Measurements from ENCODE around the gene MALRD1. TPM values are rescaled to one million over a fixed set of nuclear protein-coding genes. Genes with fewer than 3 reads are reported as not detected.

MALRD1 gene
- total RNA-seq, result not detected in 2 replicates
- polyA plus RNA-seq (2012), result not detected

DNA sequence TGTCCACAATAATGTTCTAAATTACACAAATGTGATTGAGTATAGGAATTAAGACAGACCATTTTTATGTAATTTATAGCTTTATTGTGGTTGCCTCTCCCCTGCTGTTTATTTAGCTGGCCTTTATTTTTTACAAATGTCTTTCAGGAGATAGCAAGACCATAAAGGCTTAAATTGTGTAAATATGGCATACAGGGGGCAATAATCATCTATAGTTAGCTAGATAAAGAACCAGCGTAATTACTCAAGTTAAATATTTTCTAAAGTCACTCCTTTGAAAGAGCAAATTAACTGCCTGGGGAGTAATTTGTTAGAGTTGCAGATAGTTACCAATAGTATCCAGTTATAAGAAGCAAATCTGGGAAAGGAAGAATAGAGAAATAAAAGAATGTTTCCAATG, at the start of gene MALRD1:
MALRD1 (plus strand) TSS at position 313 of the 400 bp plus-strand sequence. CDS start 138 bp downstream, outside the sequence.
- DNase-seq (ENCODE audit: low read depth), result no peak

DNA sequence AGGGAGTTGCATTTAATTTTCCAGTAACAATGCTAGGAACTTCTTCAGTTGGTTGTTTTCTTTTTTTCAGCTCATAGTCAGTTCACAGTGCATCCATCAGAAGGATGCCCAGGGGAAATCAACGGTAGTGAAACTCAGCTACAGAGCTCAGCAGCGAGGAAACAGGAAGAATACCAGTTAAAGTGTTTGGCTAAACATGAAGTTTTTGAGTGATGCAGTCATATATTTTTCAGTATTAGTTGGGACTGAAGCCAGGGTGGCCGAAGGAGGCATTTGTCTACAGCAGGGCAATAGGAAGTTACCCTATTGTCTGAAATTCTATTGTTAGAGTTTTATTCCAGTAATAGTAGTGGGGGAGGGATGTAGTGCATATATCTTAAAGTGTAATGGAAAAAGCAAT, 45.3 kb upstream of the MALRD1 start:
- DNase-seq (ENCODE audit: low read depth), result no peak

DNA sequence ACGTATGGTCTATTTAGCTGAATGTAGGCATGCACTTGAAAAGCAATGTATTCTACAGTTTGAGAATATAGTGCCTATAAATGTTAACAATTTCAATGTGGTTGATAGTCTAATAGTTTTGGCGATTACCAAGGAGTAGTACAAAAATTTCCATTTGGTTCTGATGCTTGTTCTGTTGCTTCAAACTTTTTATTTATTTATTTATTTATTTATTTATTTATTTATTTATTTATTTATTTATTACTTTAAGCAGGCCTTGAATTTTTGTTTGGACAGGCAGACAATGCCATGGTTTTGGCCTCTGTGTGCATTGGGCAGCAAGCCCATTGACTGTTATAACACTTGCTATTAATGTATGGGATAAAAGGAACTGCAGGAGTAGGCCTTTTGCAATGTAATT, 36.5 kb upstream of the MALRD1 start:
- no peak for DNase-seq (ENCODE audit: low read depth)

DNA sequence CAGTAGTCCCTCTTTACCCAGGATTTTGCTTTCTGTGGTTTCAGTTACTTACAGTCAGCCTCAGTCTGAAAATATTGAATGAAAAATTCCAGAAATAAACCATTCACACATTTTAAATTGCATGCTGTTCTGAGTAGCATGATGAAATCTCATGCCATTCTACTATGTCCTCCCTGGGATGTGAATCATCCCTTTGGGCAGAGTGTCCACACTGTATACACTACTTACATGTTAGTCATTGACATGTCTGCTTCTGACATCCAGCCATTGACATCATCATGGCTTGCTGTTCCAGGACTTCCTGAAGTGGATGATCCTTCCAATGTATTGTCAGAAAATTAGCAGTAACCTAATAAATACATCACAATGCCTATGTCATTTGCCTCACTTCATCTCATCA, 34.6 kb upstream of the MALRD1 start:
- no peak for DNase-seq (ENCODE audit: low read depth)

DNA sequence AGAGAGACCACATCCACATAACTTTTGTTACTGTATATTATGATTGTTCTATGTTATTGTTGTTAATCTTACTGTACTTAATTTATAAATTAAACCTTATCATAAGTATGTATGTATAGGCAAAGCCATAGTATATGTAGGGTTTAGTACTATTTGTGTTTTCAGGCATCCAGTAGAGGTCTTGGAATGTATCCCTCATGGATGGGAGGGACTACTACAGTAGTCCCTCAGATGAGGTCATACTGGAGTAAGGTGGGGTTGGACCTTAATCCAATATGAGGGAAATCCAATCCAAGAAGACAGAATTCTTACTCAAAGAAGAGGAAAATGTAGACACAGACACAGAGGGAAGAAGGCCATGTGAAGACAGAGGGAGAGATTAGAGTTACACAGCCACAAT, 34.1 kb upstream of the MALRD1 start:
- no peak for DNase-seq (ENCODE audit: low read depth)

DNA sequence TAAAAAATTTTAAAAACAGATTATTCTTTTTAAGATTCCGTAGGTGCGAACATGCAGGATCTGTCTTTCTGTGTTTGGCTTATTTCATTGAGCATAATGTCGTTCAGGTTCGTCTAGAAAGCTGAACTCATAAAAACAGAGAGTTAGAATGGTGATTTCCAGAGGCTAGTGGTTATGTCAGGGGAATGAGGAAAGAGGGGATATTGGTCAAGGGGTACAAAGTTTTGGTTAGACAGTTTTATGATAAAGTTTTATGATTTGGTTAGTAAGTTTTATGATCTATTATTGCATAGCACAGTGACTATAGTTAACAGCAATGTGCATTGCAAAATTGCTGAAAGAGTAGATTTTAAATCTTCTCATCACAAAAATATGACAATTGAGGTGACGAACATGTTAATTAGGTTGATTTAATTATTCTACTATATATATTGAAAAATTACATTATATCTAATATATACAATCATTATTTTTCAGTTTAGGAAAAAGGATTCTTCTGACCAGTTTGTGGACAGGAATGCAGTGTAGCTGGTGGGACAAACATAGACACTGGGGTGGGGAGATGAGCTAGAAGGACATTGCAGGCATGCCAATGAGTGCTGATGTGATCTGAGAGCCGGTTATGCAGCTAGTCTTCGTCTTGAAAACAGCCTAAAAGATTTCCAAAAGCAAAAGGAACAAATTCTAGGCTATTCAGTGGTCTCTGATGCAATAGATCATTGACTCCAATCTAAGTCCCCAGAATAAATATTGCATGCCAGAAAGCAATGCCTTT, 31.3 kb upstream of the MALRD1 start:
- DNase-seq (ENCODE audit: low read depth), result no peak

DNA sequence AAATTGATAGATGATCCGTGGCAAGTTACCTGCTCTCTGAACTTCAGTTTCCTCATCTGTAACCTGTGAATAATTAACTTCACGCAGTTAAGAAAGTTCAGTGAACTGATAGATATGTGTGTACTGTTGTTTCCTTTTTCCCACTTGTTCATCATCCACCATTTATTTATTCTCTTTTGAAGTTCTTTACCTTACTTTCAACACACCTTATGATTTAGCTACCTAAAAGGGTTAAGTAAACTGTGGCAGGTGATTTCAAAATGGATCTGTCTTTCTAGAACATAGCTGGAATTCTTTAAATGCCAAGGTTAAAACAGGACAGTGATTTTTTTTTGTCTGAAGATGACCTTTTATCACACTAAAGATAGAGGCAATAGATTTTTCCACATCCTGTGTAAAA, 27.4 kb upstream of the MALRD1 start:
- DNase-seq (ENCODE audit: low read depth), result no peak

DNA sequence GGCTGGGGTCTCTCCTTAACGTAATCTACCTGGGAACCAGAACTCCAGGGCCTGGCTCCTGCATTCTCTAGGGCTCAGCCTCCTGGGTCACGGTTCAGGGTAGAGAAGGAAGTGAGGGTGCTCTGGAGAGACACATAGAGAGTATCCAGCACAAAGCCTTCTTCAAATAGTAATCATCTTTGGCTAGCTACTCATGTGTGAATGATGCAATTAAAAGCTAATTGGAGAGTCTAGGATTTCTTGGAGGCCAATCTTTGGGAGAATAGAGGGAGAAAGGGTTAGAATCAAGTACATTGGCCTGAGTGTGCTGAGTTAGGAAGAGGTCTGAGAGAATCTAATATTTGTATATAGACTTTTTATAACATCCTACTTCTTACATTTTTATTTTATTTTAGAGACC, 24.0 kb upstream of the MALRD1 start:
- no peak for DNase-seq (ENCODE audit: low read depth)

DNA sequence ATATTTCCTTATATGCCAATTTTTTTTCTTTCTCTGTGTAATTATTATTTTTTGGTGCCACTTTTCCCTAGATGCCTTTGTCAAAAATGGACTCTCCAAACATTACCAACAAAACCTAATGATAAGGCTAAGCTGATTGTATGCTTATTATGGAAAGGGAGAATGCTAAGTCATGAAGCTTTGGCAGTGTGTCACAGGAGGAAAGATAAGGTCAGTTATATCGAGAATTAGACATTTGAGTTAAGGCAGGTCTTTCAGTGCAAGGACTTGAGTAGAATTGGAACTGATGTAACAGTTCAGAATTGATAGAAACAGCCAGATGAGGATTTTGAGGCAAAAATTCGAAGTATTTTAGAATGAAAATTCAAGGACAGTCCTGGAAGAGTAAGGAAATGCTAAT, 16.8 kb upstream of the MALRD1 start:
- no peak for DNase-seq (ENCODE audit: low read depth)

DNA sequence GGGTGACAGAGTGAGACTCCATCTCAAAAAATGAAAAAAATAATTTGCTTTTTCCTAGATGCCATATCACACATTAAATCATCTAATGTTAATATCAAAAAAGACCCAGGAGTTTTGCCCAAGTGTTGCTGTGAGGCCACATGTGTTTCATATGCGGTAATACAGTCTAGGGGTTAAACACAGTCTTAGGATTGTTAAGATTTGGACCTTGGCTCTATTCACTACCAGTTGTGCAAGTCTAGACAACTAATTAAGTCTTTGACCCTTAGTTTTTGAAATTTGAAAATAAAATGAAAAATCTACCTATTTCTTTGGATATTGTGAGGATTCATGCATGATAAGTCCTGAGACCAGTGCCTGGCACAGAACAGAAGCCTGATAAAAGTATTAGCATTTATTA, 14.9 kb upstream of the MALRD1 start:
- DNase-seq (ENCODE audit: low read depth), result no peak

DNA sequence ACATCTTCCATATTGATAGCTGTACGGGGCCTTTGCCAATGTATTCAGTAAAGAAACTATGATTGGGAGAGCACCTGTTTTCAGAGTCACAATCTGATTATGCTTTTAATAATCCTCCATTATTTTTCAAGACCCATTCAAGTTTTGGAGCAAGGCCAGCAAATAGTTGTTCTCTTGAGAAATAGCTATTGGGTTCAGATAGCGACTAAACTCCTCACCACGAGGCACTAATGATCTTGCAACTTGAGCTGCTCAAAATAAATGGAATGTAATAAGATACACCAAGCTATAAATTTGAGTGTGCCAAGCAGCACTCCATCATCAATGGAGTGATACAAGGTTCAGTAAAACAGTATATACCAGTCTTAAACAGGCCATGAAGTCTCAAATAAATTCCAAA, 7.4 kb upstream of the MALRD1 start:
- no peak for DNase-seq (ENCODE audit: low read depth)

DNA sequence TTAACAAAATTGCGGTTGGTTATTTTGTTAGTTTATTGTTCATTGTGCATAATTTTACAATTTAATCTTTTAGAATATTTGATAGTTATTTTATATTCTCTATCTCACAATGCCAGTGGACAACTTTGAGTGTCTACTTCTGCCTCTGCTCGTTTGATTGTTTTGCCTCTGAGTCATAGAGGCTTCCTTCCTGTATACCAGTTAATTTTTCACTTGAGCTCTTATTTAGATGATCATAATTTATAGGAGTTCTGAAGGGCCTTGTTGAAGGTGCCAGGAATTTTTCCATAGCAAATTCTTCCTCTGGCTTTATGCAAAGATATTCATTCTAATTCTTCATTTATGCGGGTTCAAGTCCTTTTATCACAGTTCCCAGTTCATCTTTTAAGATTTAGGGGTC, 5.2 kb upstream of the MALRD1 start:
- no peak for DNase-seq (ENCODE audit: low read depth)

DNA sequence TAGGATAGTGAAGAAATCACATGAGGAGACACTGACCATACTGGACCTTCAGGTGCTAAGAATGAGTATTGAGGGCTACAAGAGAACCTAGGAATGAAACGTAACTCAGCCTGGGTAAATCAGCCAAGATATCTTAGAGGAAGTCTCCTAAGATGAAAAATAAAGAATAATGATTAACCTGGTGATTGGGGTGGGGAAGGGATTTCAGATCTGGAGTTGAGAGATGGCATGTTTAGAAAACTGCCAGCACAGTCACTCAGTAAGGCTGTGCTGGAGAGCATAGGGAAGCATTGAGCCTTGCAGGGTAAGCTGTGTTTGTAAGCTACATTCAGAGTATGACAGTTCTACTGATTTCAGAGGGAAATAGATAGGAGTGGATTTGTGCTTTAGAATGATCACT, 1.9 kb upstream of the MALRD1 start:
- no peak for DNase-seq (ENCODE audit: low read depth)

DNA sequence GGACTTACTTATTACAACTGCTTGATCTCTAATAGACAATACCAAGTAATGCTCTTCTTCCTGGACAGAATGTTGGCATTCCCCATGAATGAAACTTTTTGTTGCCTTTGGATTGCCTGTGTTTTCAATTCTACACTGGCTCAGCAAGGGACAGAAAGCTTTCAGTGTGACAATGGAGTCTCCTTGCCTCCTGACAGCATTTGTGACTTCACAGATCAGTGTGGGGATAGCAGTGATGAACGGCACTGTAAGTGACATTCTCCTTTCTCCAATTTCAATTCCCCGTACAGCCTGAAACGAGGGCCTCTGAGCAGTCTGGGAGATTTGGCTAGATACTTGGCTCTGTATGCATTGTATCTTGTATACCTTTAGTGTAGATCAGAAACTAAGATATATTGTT, 290 bp downstream of the MALRD1 start:
- DNase-seq (ENCODE audit: low read depth), result no peak

DNA sequence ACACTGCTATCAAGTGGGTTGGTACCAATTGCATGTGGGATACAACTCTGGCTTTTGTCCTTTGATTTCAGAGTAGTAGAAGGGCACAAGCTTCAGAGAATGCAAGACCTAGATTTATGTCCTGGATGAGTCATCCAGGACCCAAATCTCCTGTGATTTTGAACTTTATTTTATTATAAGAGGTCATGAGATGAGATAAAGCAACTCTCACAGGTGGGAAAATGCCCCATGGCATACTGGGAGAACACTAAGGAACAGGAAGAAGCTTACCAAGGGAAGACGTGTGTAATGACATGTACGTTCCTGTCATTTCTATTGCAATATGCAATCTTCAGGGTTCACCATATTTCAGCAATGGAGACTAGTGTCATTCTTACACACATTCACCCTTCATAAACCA, 966 bp downstream of the MALRD1 start:
- no peak for DNase-seq (ENCODE audit: low read depth)

DNA sequence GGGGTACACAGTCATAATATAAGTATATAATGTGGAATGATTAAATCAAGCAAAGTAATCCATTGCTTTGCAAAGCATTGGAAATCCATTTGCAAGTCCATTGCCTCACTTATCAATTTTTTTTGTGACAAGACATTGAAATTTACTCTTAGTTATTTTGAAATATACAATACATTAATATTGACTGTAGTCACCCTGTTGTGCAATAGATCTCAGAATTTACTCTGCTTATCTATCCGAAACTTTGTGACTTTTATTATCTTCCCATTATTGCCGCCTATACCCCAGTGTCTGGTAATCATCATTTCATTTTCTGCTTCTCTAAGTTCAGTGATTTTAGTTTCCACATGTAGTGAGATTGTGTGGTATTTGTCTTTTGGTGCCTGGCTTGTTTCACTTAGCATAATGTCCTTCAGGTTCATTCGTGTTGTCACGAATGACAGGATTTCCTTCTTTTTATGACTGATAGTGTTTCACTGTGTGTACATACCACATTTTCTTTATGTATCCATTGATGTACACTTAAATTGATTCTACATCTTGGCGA, 5.8 kb downstream of the MALRD1 start:
- DNase-seq (ENCODE audit: low read depth), result no peak

DNA sequence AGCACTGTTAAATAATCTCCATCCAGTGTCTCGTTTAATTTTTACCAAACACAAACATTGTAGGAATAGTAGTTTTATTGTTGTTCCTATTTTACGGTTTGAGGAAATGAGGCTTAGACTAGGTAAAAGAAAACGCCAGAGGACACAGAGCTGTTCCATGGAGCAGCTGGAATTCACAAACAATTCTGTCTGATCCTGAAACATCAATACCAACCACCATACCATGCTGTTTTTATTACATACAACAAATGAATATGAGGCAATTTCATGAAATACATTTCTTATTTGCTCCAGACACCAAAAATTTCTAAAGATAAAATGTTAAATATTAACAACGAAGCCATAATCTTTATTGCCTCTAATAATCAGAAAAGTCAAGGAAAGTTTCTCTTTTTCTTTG, 9.4 kb downstream of the MALRD1 start:
- DNase-seq (ENCODE audit: low read depth), result no peak

DNA sequence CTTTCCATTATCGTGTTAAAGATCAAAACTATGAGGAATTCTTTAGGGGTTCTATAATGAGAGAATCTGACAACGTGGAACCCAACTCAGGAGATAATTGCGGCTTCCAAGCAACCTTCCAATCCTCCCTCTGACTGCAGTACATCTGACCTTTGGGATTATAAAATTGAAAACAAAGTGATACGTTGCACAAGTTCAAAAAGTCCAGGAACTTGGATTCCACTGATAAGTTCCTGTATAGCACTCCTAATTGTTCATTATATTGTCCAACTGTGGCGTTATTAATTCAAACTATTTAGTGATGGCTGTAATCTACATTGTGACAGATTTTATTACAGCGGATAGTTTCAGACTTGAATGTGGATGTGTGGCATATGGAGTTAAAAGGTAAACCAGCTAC, 15.4 kb downstream of the MALRD1 start:
- no peak for DNase-seq (ENCODE audit: low read depth)

DNA sequence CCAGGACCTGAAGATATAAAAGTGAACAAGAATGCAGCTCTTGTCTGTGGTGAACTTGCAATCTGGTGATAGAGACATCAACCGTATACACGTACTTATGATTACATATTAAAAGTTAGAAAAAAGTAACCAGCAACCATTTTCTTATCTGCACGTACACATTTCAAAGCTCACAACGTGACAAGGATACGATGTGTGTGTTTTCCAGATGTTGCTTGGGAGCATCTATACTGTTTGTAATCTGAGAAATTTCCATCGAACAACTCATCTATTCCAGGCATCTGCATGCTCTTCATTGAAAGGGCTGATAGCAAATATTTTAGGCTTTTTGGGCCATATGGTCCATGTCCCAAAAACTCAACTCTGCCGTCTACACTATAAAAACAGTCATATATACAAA, 23.3 kb downstream of the MALRD1 start:
- no peak for DNase-seq (ENCODE audit: low read depth)

DNA sequence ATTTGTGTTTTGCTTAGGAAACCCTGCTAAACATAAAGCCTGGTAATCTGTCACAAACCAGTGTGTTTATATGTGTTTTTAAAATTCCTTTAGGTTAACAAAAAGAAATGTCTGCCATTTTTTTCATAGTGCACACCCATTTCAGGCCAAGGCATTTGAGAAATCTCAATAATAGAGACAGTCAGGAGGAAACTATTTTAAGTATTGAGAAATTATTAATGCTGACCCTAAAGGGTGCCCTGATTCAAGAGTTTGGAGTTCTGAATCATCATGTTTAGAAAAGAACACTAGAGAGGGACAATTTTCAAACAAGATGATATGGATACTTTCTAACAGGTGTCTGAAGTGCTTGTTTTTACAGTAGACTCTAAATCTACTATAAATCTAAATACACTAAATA, 28.7 kb downstream of the MALRD1 start:
- DNase-seq (ENCODE audit: low read depth), result no peak

DNA sequence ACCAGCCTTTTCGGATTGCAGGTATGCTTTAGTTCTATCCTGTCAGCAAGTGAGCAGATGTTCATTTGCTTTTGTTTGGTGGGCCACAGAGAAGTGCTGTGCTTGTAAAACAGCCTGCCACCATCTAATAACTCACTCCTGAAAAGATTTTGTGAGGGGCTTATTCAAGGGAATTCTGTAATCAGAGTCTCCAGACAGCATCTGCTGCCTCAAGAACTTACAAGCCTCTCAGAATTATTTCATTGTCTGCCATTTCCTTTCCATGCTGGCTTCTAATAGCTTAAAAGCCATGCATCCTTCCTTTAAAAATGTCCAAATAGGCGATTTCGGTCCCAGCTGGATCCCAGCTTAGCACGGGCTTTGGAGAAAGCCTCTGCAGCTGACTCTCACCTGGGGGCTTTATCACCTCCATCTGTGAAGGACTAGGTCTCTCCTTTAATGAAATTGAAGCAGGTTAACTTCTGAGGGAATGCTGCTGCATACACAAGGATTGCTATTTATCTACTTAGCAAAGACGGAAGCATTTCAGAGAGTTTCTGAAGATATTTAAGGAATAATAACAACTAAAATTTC, 48.0 kb downstream of the MALRD1 start:
- DNase-seq (ENCODE audit: low read depth), result no peak

DNA sequence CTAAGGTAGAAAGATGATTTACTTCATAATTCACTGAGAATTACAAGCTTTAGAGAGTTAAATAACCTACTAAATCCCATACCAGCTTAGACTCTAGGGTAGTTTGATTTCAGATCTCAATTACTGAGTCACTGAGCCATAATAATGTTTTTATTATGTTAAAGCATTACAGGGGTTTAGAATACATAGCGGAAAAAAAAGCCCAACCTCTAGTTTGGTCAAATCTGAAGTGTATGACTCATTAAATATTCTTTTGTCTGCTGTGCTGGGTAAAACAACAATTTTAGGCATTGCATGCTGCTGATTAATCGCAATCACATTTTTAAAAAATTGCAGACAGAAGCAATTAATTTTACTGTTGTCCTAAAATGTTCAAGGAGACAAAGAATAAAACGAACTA, 48.5 kb downstream of the MALRD1 start:
- DNase-seq (ENCODE audit: low read depth), result no peak

DNA sequence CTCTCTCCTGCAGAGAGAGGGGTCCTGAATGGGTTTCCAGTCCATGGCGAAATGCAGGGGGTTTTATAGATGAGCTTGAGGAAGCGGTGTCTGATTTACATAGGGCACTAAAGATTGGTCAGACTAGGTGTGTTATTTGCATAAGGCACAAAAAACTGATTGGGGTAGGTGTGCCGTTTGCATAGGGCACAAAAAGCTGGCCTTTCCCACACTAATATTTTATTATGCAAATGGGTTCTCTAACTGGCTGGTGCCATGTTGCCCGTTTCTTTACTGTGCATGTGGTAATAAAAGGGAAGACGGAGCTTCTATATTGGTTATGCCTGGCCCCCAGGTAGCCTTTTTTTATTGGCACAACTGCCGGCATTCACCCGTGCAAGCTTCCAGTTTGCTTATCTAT, 50.2 kb downstream of the MALRD1 start:
- no peak for DNase-seq (ENCODE audit: low read depth)

All from myocyte (in vitro differentiated cells).